IPS-15b (cell line): ENCODE results near the gene TTLL10.

Experiments
- H3K27me3 ChIP-seq: one replicate; pipeline ENCODE4 v1.6.1; 2013; ENCODE audit warnings: low read length; ENCODE audit not compliant: control insufficient read depth, insufficient read depth
- H3K36me3 ChIP-seq: one replicate; pipeline ENCODE4 v1.6.1; 2013; ENCODE audit warnings: low read length; ENCODE audit not compliant: control insufficient read depth, insufficient read depth
- H3K4me1 ChIP-seq: one replicate; pipeline ENCODE4 v1.6.1; 2013; ENCODE audit warnings: mild to moderate bottlenecking, low read length; ENCODE audit not compliant: control insufficient read depth, insufficient read depth
- H3K4me3 ChIP-seq: one replicate; pipeline ENCODE4 v1.5.1; 2013; ENCODE audit warnings: low read depth, low read length
- H3K9ac ChIP-seq: one replicate; pipeline ENCODE4 v1.6.1; 2013; ENCODE audit warnings: low read depth, mild to moderate bottlenecking, low read length
- H3K9me3 ChIP-seq: one replicate; pipeline ENCODE4 v1.6.1; 2013; ENCODE audit warnings: mild to moderate bottlenecking, low read length; ENCODE audit not compliant: control insufficient read depth, insufficient read depth

Gene TTLL10

DNA sequence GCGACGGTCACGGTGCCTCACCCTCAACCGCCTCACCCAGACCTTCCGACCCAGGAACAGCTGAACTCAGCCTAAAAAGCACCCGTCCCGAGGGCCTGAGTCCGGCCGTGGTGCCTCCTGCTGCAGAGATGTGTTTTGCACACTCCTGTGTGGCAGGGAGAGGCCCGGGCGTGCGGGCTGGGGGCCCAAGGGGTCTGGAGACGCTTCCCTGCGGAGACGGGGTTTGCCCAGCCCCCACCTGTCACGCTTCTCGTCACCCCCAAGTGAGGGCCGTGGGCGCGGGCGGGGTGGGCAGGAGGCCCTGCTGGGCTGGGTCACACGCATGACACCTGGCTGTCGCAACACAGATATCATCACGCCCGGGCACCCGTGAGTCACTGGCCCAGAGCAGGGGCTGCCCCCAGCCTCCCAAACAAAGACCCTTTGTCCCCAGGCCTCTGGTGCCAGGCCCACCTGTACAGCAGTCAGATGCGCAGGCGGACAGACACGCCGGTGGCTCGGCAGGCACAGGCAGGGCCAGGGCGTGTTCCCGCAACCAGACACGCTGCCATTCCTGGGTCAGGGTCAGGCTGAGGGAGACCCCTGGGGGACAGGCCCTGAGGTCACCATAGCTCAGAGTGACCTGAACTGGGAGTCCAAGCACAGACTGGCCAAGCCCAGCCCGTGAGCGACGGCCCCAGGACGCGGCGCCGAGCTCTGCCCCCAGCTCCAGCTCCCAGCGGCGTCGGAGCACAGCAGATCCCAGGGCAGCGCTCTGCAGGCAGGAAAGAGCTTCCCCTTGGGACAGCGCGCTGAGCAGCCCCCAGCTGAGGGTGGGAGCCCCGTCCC is 64.4 kb downstream of the TTLL10 start:
- Histone ChIP-seq H3K9ac (no peak overlapping the region), H3K4me3 (no peak overlapping the region), H3K9me3 (no peaks in the 10 kb centered on the region), H3K36me3 (peaks cover 10% of the 10 kb centered on the region), H3K4me1 (no peaks in the 10 kb centered on the region), H3K27me3 (no peaks in the 10 kb centered on the region)

- H3K4me1 ChIP-seq, result no peaks in the 10 kb centered on the region
- H3K36me3 ChIP-seq, result peaks cover 10% of the 10 kb centered on the region
- no peak overlapping the region for H3K4me3 ChIP-seq
- H3K27me3 ChIP-seq, result no peaks in the 10 kb centered on the region
- no peaks in the 10 kb centered on the region for H3K9me3 ChIP-seq
- H3K9ac ChIP-seq, result no peak overlapping the region
Measured at GRCh38 chr1:1238702-1239178, 65.1 kb downstream of the TTLL10 start.

DNA sequence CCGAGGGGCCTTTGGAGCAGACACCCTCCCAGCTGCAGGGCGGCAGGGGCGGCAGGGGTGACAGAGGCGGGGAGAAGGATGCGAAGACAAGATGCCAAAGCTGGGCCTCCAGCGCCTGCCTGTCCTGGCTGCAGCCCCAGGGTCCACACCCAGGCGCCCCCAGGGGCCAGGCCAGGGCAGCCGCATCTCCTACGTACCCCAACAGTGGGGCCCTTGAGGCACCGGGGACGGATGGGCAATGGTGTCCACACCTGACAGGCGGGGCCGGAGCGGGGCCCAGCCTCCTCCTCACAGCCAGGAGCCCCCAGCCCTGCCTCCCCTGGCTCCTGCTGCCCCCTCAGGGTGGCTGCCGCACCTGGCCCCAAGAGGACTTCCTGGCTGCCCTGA is 65.5 kb downstream of the TTLL10 start:
- H3K9ac ChIP-seq, result no peak overlapping the region
- H3K4me1 ChIP-seq, result no peaks in the 10 kb centered on the region
- H3K27me3 ChIP-seq, result no peaks in the 10 kb centered on the region
- H3K9me3 ChIP-seq, result no peaks in the 10 kb centered on the region
- no peak overlapping the region for H3K4me3 ChIP-seq
- H3K36me3 ChIP-seq, result peaks cover 10% of the 10 kb centered on the region

- Histone ChIP-seq H3K9ac (no peak overlapping the region), H3K9me3 (no peaks in the 10 kb centered on the region), H3K36me3 (peaks cover 7% of the 10 kb centered on the region), H3K4me1 (no peaks in the 10 kb centered on the region), H3K27me3 (no peaks in the 10 kb centered on the region), H3K4me3 (no peak overlapping the region)
Measured at GRCh38 chr1:1239614-1240347, 66.1 kb downstream of the TTLL10 start.

- Histone ChIP-seq H3K4me1 (no peaks in the 10 kb centered on the region), H3K4me3 (no peak overlapping the region), H3K9me3 (no peaks in the 10 kb centered on the region), H3K9ac (no peak overlapping the region), H3K27me3 (no peaks in the 10 kb centered on the region), H3K36me3 (peaks cover 6% of the 10 kb centered on the region)
Measured at GRCh38 chr1:1240348-1240732, 66.7 kb downstream of the TTLL10 start.

- H3K9me3 ChIP-seq, result no peaks in the 10 kb centered on the region
- H3K27me3 ChIP-seq, result no peaks in the 10 kb centered on the region
- H3K4me1 ChIP-seq, result no peaks in the 10 kb centered on the region
- no peak overlapping the region for H3K9ac ChIP-seq
- no peak overlapping the region for H3K4me3 ChIP-seq
- H3K36me3 ChIP-seq, result peaks cover 6% of the 10 kb centered on the region
Measured at GRCh38 chr1:1240822-1241587, 67.3 kb downstream of the TTLL10 start.

GRCh38 chr1:1241588-1242219 is 68.0 kb downstream of the TTLL10 start:
- H3K9ac ChIP-seq, result no peak overlapping the region
- H3K4me3 ChIP-seq, result no peak overlapping the region
- no peaks in the 10 kb centered on the region for H3K27me3 ChIP-seq
- H3K9me3 ChIP-seq, result no peaks in the 10 kb centered on the region
- H3K36me3 ChIP-seq, result peaks cover 6% of the 10 kb centered on the region
- no peaks in the 10 kb centered on the region for H3K4me1 ChIP-seq

DNA sequence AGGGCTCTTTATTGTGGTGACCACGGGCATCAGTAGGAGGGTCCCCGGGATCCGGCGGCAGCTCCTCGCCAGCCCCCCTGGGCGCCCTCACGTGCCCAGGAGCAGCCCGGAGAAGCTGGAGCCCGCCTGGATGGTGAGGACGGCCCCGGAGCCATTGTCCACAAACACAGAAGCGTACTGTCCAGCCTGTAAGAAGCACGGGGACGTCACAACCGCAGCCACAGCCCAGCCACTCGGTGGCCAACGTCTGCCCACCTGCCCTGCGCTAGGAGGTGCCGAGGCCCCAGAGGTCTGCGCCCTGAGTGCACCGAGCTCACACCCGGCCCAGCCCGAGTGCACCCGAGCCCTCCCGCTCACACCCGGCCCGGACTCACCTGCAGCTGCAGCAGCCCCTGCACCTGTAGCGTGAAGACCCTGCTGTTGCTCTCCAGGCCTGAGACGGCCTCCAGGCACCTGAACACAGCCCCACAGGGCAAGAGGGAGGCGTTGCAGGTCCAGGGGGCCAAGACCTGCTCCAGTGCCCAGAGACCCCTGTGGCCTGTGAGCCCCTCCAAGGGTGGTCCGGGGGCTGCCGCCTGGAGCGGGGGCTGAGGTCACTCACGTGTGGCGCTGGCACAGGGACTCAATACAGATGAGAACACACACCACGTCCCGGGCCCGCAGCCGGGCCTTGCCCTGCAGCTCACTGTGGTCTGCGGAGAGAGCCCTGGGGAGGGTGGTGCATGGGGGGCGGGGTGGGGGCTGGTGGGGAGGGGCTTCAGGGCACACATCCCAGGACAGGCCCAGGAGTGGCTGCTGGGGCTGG is 69.0 kb downstream of the TTLL10 start:
- H3K36me3 ChIP-seq, result peaks cover 6% of the 10 kb centered on the region
- no peak overlapping the region for H3K9ac ChIP-seq
- H3K4me1 ChIP-seq, result no peaks in the 10 kb centered on the region
- H3K9me3 ChIP-seq, result no peaks in the 10 kb centered on the region
- H3K27me3 ChIP-seq, result no peaks in the 10 kb centered on the region
- H3K4me3 ChIP-seq, result no peak overlapping the region

DNA sequence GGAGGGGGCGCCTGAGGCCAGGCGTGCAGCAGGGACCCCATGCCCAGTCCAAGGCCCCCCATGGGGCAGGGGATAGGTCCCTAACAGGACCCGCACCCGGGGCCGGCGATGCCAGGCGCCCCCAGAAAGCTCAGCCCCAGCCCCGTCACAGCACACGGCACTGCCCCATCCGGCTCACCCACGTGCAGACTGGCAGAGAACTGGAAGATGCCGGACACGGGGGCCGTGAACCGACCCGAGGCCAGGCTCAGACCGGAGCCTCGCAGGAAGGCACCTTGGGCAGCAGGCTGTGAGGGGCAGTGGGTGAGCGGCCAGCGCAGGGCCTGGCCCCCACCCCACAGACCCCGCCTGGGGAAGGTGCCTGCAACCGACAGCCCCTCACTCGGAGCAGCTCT is 69.6 kb downstream of the TTLL10 start:
- no peak overlapping the region for H3K4me3 ChIP-seq
- H3K9ac ChIP-seq, result no peak overlapping the region
- no peaks in the 10 kb centered on the region for H3K27me3 ChIP-seq
- no peaks in the 10 kb centered on the region for H3K9me3 ChIP-seq
- H3K4me1 ChIP-seq, result no peaks in the 10 kb centered on the region
- peaks cover 6% of the 10 kb centered on the region for H3K36me3 ChIP-seq

GRCh38 chr1:1243807-1244191 is 70.1 kb downstream of the TTLL10 start:
- Histone ChIP-seq H3K4me1 (no peaks in the 10 kb centered on the region), H3K9me3 (no peaks in the 10 kb centered on the region), H3K27me3 (no peaks in the 10 kb centered on the region), H3K4me3 (no peak overlapping the region), H3K36me3 (peaks cover 6% of the 10 kb centered on the region), H3K9ac (no peak overlapping the region)
